Keratinocyte (primary cell): ENCODE data around the gene ST6GAL1. TPM values are rescaled to one million over a fixed set of nuclear protein-coding genes. Genes with fewer than 3 reads are reported as not detected.

Experiments used
- DNase-seq: peaks from one replicate; pipeline ENCODE4 v3.0.0-alpha.2; 2011; ENCODE audit warnings: low read depth, missing footprints, low spot score
- FAIRE-seq: peaks from 2 replicates; lab custom pipeline; 2011; peaks lifted over from hg19 to GRCh38; lab: Jason Lieb, UNC
- H2AFZ ChIP-seq: 2 replicates; pipeline ENCODE4 v1.6.0; 2012; ENCODE audit warnings: low read length, control low read depth, inconsistent platforms; ENCODE audit not compliant: control insufficient read depth
- H3K27ac ChIP-seq: 2 replicates; pipeline ENCODE4 v1.5.1; 2011; ENCODE audit warnings: low read length; ENCODE audit not compliant: control insufficient read depth, insufficient read depth
- H3K27me3 ChIP-seq: 3 replicates; pipeline ENCODE4 v1.6.0; 2011; ENCODE audit warnings: low read length; ENCODE audit not compliant: control insufficient read depth, insufficient read depth; ENCODE audit errors: extremely low read depth
- H3K36me3 ChIP-seq, 2 experiments: 2 replicates in 1 of 2; 3 replicates in 1 of 2; pipeline ENCODE4 v1.5.1; 2011; ENCODE audit warnings: low read length in 2 of 2, mild to moderate bottlenecking in 1 of 2; ENCODE audit not compliant: control insufficient read depth in 2 of 2, insufficient read depth in 2 of 2; ENCODE audit errors: extremely low read depth in 1 of 2
- H3K4me1 ChIP-seq: 3 replicates; pipeline ENCODE4 v1.5.1; 2011; ENCODE audit warnings: low read length; ENCODE audit not compliant: control insufficient read depth, insufficient read depth; ENCODE audit errors: extremely low read depth
- H3K4me2 ChIP-seq: 3 replicates; pipeline ENCODE4 v1.6.0; 2011; ENCODE audit warnings: low read depth, low read length; ENCODE audit not compliant: control insufficient read depth, insufficient read depth; ENCODE audit errors: extremely low read depth
- H3K4me3 ChIP-seq, 3 experiments: fragments of 200-600 bp in 1 of 3; sonication (generic) in 1 of 3; 2 replicates in 2 of 3; 3 replicates in 1 of 3; pipeline ENCODE4 v1.5.1; 2011 to 2016; ENCODE audit warnings: low read length in 3 of 3, mild to moderate bottlenecking in 3 of 3, control low read depth in 2 of 3, inconsistent platforms in 1 of 3, low read depth in 1 of 3, mixed read lengths in 1 of 3, mixed run types in 1 of 3, moderate library complexity in 1 of 3; ENCODE audit not compliant: control insufficient read depth in 2 of 3, insufficient read depth in 2 of 3; ENCODE audit errors: extremely low read depth in 1 of 3
- H3K79me2 ChIP-seq: 2 replicates; pipeline ENCODE4 v1.6.0; 2012; ENCODE audit warnings: low read length; ENCODE audit not compliant: control insufficient read depth, insufficient read depth
- H3K9ac ChIP-seq: 3 replicates; pipeline ENCODE4 v1.6.0; 2011; ENCODE audit warnings: low read length; ENCODE audit not compliant: control insufficient read depth, insufficient read depth; ENCODE audit errors: extremely low read depth
- H3K9me1 ChIP-seq: 3 replicates; pipeline ENCODE4 v1.6.0; 2011; ENCODE audit warnings: low read length; ENCODE audit not compliant: control insufficient read depth, insufficient read depth; ENCODE audit errors: extremely low read depth
- H3K9me3 ChIP-seq: 2 replicates; pipeline ENCODE4 v1.5.1; 2012; ENCODE audit warnings: low read depth, low read length; ENCODE audit not compliant: control insufficient read depth
- H4K20me1 ChIP-seq: 3 replicates; pipeline ENCODE4 v1.6.0; 2011; ENCODE audit warnings: low read length; ENCODE audit not compliant: control insufficient read depth, insufficient read depth; ENCODE audit errors: extremely low read depth
- EZH2 ChIP-seq: IDR thresholded peaks from one replicate; pipeline ENCODE4 v1.6.1; 2012; ENCODE audit warnings: inconsistent platforms, mild to moderate bottlenecking, low read length, moderate library complexity
- dilution Hi-C: fragments of 300-500 bp; cut with MboI; formaldehyde crosslinking; loops from one replicate; pipeline ENCODE4 v1.7.0; 2020; ENCODE audit warnings: low sequenced_read_pairs; ENCODE audit not compliant: extremely low pct_ligation_motif_present
- polyA plus RNA-seq, 5 experiments: library from polyadenylated mRNA; depleted of rRNA in 3 of 5; stranded (reverse) in 3 of 5; stranded (forward) in 1 of 5; unstranded in 1 of 5; fragments of >200 nt; gene quantifications; 1 replicate in 1 of 5; 2 replicates in 3 of 5; 3 replicates in 1 of 5; pipeline versions ENCODE4 v1.2.1 to v1.2.3, GENCODE V29; 2011 to 2012; ENCODE audit warnings: missing spikeins in 2 of 5, low read depth in 1 of 5, low replicate concordance in 1 of 5
- TF ChIP-seq, protein P1 (sequence below), 3 experiments: IDR thresholded peaks in 1 of 3; conservative IDR thresholded peaks in 1 of 3; optimal IDR thresholded peaks in 1 of 3; 2 replicates in 2 of 3; 3 replicates in 1 of 3; pipeline versions ENCODE3 to v1.5.1; 2011; ENCODE audit warnings: low read length in 3 of 3, mild to moderate bottlenecking in 3 of 3, moderate library complexity in 2 of 3, control low read depth in 1 of 3, inconsistent platforms in 1 of 3; ENCODE audit not compliant: insufficient read depth in 2 of 3; ENCODE audit errors: extremely low read depth in 1 of 3

ST6GAL1 gene
- polyA plus RNA-seq, 1 donor (not counting 4 experiments of a cell fraction or from before 2014, with no cell fraction given), result 7.5 TPM

DNA sequence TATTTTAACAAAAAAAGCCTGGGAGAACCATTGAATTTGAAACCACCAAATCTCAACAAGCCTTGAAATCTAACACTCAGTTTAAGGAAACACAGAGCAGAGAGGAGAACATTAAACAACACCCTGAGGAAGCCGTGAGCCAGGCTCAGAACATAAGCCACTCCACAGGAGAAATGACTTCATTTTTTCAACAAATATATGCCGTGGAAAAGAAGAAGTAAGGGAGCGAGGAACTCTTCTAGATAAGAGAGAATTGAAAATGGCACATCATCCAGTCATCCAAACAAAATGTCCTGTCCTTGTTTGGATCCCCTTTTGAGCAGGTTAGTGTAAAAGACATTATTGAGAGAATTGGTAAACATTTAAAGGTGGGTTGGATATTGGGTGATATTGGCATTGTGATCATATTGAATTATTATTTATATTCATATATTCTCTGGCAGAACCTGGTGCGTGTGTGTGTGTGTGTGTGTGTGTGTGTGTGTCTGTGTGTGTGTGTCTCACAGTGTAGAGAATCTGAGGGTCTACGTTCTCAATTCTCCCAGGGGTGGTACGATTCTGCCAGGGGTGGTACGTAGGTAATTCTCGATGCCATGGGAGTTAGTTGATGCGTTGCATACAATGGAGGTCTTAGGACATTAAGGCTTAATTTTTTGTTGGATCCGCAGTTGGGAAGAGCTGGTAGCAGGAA, 94.4 kb downstream of the ST6GAL1 start:
- H3K9ac ChIP-seq, result no peak overlapping the region
- no peak overlapping the region for H3K4me2 ChIP-seq
- H3K79me2 ChIP-seq, result no peaks in the 10 kb centered on the region
- TF ChIP-seq, protein P1, sequence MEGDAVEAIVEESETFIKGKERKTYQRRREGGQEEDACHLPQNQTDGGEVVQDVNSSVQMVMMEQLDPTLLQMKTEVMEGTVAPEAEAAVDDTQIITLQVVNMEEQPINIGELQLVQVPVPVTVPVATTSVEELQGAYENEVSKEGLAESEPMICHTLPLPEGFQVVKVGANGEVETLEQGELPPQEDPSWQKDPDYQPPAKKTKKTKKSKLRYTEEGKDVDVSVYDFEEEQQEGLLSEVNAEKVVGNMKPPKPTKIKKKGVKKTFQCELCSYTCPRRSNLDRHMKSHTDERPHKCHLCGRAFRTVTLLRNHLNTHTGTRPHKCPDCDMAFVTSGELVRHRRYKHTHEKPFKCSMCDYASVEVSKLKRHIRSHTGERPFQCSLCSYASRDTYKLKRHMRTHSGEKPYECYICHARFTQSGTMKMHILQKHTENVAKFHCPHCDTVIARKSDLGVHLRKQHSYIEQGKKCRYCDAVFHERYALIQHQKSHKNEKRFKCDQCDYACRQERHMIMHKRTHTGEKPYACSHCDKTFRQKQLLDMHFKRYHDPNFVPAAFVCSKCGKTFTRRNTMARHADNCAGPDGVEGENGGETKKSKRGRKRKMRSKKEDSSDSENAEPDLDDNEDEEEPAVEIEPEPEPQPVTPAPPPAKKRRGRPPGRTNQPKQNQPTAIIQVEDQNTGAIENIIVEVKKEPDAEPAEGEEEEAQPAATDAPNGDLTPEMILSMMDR (optimal IDR thresholded peaks at IDR 0.05 in 1 of 3, IDR thresholded peaks at IDR 0.05 in 1 of 3, conservative IDR thresholded peaks at IDR 0.05 in 1 of 3; ENCODE audit: extremely low read depth in 1 of 3, insufficient read depth in 2 of 3, low read length in 3 of 3), result no peak
- TF ChIP-seq EZH2, result no peak
- H3K9me3 ChIP-seq, result no peaks in the 10 kb centered on the region
- dilution Hi-C loops, result no loop called here
- no peak for FAIRE-seq
- no peaks in the 10 kb centered on the region for H3K27me3 ChIP-seq
- no peak overlapping the region for H3K4me3 ChIP-seq
- DNase-seq, result no peak
- no peak overlapping the region for H2AFZ ChIP-seq
- no peaks in the 10 kb centered on the region for H4K20me1 ChIP-seq
- no peak overlapping the region for H3K27ac ChIP-seq
- no peaks in the 10 kb centered on the region for H3K9me1 ChIP-seq
- H3K4me1 ChIP-seq, result no peaks in the 10 kb centered on the region
- H3K36me3 ChIP-seq, result no peaks in the 10 kb centered on the region

DNA sequence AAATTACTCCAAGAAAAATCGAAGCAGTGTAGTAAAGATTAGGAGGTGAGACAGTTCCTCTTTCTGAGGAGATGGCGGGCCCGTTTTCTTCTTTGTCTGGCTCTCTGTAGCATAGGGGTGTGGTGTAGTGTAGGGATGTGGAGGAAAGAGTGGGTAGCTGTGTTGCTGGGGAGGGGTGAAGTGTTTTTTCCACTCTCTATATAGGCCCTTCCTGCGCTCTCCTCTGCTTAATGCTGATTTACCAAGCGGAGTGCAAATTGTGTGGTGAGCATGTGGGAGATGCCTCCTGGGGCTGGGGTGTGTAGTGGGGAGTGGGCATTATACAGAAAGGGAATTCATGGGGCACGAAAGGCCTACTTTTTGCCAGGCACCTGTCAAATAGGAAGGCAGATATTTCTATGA, 94.9 kb downstream of the ST6GAL1 start:
- Histone ChIP-seq H3K4me3 (no peak overlapping the region), H3K9me1 (no peaks in the 10 kb centered on the region), H3K27me3 (no peaks in the 10 kb centered on the region), H3K4me2 (no peak overlapping the region), H3K9ac (no peak overlapping the region), H3K36me3 (no peaks in the 10 kb centered on the region), H3K4me1 (no peaks in the 10 kb centered on the region), H2AFZ (no peak overlapping the region), H3K9me3 (no peaks in the 10 kb centered on the region), H4K20me1 (no peaks in the 10 kb centered on the region), H3K79me2 (no peaks in the 10 kb centered on the region), H3K27ac (no peak overlapping the region)
- dilution Hi-C loops, result no loop called here
- no peak for DNase-seq
- FAIRE-seq, result no peak
- TF ChIP-seq, protein P1 (optimal IDR thresholded peaks at IDR 0.05 in 1 of 3, IDR thresholded peaks at IDR 0.05 in 1 of 3, conservative IDR thresholded peaks at IDR 0.05 in 1 of 3; ENCODE audit: extremely low read depth in 1 of 3, insufficient read depth in 2 of 3, low read length in 3 of 3), result no peak
- no peak for TF ChIP-seq EZH2
